Nephron (organoid): ENCODE results near the gene KISS1R.

Experiments
- H3K27ac Mint-ChIP-seq, 3 experiments: 2 replicates each; pipeline ENCODE4 v1.8.0; 2020; ENCODE audit warnings: mixed read lengths in 3 of 3, mild to moderate bottlenecking in 2 of 3, moderate library complexity in 1 of 3
- H3K27me3 Mint-ChIP-seq: 2 replicates; pipeline ENCODE4 v1.8.0; 2021; ENCODE audit warnings: low read depth, mild to moderate bottlenecking, moderate library complexity, mixed read lengths
- H3K36me3 Mint-ChIP-seq: 2 replicates; pipeline ENCODE4 v1.8.0; 2020; ENCODE audit warnings: low read depth, mixed read lengths
- H3K4me1 Mint-ChIP-seq: 2 replicates; pipeline ENCODE4 v1.8.0; 2020; ENCODE audit warnings: mixed read lengths
- H3K4me3 Mint-ChIP-seq, 3 experiments: 2 replicates each; pipeline ENCODE4 v1.8.0; 2020; ENCODE audit warnings: mild to moderate bottlenecking in 3 of 3, mixed read lengths in 3 of 3, moderate library complexity in 2 of 3
- H3K9me3 Mint-ChIP-seq: 2 replicates; pipeline ENCODE4 v1.8.0; 2020; ENCODE audit warnings: mixed read lengths
- TF ChIP-seq, protein P1 (sequence below), 3 experiments: fragments of 200-600 bp; sonication (generic); IDR thresholded peaks; one replicate each; pipeline ENCODE4 v1.5.0; 2021; ENCODE audit warnings: antibody characterized with exemption in 3 of 3; ENCODE audit not compliant: unreplicated experiment in 3 of 3

KISS1R gene

GRCh38 chr19:907183-907853, 9.8 kb upstream of the KISS1R start:
- peaks cover 3% of the 10 kb centered on the region for H3K36me3 Mint-ChIP-seq
- H3K9me3 Mint-ChIP-seq: no peaks in the 10 kb centered on the region
- no peak overlapping the region for H3K27ac Mint-ChIP-seq
- peaks cover 4% of the 10 kb centered on the region for H3K4me1 Mint-ChIP-seq
- TF ChIP-seq, protein P1, sequence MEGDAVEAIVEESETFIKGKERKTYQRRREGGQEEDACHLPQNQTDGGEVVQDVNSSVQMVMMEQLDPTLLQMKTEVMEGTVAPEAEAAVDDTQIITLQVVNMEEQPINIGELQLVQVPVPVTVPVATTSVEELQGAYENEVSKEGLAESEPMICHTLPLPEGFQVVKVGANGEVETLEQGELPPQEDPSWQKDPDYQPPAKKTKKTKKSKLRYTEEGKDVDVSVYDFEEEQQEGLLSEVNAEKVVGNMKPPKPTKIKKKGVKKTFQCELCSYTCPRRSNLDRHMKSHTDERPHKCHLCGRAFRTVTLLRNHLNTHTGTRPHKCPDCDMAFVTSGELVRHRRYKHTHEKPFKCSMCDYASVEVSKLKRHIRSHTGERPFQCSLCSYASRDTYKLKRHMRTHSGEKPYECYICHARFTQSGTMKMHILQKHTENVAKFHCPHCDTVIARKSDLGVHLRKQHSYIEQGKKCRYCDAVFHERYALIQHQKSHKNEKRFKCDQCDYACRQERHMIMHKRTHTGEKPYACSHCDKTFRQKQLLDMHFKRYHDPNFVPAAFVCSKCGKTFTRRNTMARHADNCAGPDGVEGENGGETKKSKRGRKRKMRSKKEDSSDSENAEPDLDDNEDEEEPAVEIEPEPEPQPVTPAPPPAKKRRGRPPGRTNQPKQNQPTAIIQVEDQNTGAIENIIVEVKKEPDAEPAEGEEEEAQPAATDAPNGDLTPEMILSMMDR (IDR thresholded peaks at IDR 0.05; ENCODE audit: unreplicated experiment in 3 of 3): no peak
- H3K4me3 Mint-ChIP-seq: no peak overlapping the region
- no peaks in the 10 kb centered on the region for H3K27me3 Mint-ChIP-seq

- peak overlapping the region; percentile 83 to 87 (median 86) for H3K4me3 Mint-ChIP-seq
- TF ChIP-seq, protein P1 (IDR thresholded peaks at IDR 0.05; ENCODE audit: unreplicated experiment in 3 of 3): no peak
- H3K27ac Mint-ChIP-seq: peak overlapping the region in 1 of 3 experiments; percentile 41
- H3K36me3 Mint-ChIP-seq: peaks cover 6% of the 10 kb centered on the region
- no peaks in the 10 kb centered on the region for H3K4me1 Mint-ChIP-seq
- peaks cover 11% of the 10 kb centered on the region for H3K27me3 Mint-ChIP-seq
- H3K9me3 Mint-ChIP-seq: no peaks in the 10 kb centered on the region
Observed at GRCh38 chr19:911197-912033, 5.7 kb upstream of the KISS1R start.

DNA sequence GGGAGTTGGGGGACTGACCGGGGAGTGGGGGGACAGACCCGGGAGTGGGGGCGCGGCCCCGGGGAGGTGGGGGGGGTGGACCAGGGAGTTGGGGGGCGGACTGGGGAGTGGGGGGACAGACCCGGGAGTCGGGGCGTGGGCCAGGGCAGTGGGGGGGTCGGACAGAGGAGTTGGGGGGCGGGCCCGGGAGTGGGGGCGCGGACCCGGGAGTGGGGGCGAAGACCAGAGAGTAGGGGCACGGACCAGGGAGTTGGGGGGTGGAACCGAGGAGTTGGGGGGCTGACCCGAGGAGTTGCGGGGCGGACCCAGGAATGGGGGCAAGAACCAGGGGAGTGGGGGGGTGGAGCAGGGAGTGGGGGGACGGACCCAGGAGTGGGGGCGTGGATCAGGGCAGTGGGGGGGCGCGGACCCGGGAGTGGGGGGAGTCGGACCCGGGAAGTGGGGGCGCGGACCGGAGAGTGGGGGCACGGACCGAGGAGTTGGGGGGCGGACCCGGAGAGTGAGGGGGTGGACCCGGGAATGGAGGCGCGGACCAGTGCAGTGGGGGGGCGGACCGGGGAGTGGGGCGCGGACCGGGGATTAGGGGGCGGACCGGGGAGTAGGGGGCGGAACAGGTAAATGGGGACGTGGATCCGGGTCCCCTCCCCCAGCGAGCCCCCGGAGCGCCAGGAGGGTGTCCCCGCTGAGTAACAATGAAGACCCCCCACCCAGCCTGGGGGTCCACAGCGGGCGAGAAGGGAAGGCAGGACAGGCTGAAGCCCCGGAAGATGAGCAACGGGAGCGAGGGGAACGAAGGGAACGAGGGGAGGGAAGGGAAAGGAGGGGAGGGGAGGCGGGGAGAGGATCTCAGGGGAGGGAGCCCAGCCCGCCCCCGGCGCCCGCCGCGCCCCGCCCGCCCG, 4.7 kb upstream of the KISS1R start:
- Mint-ChIP-seq H3K4me3 (peak overlapping the region; percentile 85 to 89 (median 86)), H3K27ac (no peak overlapping the region), H3K27me3 (peaks cover 18% of the 10 kb centered on the region), H3K4me1 (no peaks in the 10 kb centered on the region), H3K9me3 (no peaks in the 10 kb centered on the region), H3K36me3 (peaks cover 6% of the 10 kb centered on the region)
- TF ChIP-seq, protein P1 (IDR thresholded peaks at IDR 0.05; ENCODE audit: unreplicated experiment in 3 of 3): no peak

DNA sequence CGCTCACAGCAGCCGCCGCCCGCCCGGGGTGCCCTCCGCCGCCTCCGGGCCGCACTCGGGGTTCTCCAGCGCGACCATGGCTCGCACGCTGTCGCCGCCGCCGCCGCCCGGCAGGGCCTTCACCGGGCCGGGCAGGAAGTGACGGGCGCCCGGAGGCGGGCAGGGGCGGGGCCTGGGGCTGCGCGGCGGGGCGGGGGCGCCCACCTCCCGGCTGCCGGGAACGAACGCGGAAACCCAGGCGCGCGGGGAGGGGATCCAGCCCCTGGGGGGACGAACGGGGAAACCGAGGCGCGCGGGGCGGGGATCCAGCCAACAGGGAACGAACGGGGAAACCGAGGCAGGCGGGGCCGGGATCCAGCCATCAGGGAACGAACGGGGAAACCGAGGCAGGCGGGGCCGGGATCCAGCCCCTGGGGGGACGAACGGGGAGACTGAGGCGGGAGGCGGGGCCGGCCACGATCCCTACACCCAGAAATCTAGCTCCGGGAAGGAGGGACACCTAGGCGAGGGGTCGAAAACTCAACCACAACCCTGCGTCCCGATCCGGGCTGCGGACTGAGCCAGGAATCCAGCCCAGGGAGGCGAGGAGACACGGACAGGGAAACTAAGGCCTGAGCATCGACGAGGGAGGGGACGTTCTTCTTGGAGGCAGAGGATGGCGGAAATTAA, 3.9 kb upstream of the KISS1R start, which contains the start of gene R3HDM4:
TSS of gene R3HDM4 (minus strand) at position 140 of the 669 bp plus-strand sequence. CDS start at position 78, 62 bp downstream.
- H3K27me3 Mint-ChIP-seq: peaks cover 21% of the 10 kb centered on the region
- H3K36me3 Mint-ChIP-seq: peaks cover 6% of the 10 kb centered on the region
- peak within 1 kb of the TSS; percentile 87 to 91 (median 89) for H3K4me3 Mint-ChIP-seq
- TF ChIP-seq, protein P1 (IDR thresholded peaks at IDR 0.05; ENCODE audit: unreplicated experiment in 3 of 3): no peak
- H3K27ac Mint-ChIP-seq: peak within 1 kb of the TSS in 1 of 3 experiments; percentile 55
- no peaks in the 10 kb centered on the region for H3K9me3 Mint-ChIP-seq
- no peaks in the 10 kb centered on the region for H3K4me1 Mint-ChIP-seq

- H3K27ac Mint-ChIP-seq: no peak overlapping the region
- H3K4me1 Mint-ChIP-seq: peaks cover 1% of the 10 kb centered on the region
- H3K36me3 Mint-ChIP-seq: peaks cover 3% of the 10 kb centered on the region
- peaks cover 52% of the 10 kb centered on the region for H3K27me3 Mint-ChIP-seq
- H3K9me3 Mint-ChIP-seq: no peaks in the 10 kb centered on the region
- TF ChIP-seq, protein P1 (IDR thresholded peaks at IDR 0.05; ENCODE audit: unreplicated experiment in 3 of 3): no peak
- H3K4me3 Mint-ChIP-seq: peak overlapping the region; percentile 37 to 48 (median 44)
Observed at GRCh38 chr19:916645-917322, 349 bp upstream of the KISS1R start.
